Smooth muscle cell (in vitro differentiated cells): ENCODE measurements around the gene FRMD4A. TPM values are rescaled to one million over a fixed set of nuclear protein-coding genes. Genes with fewer than 3 reads are reported as not detected.

Experiments used
- DNase-seq: peaks from one replicate; lab custom pipeline; 2025; ENCODE audit not compliant: unreplicated experiment; lab: John Stamatoyannopoulos, UW
- H2AFZ ChIP-seq: fragments of 200-600 bp; sonication (generic); 2 replicates; pipeline ENCODE4 v1.6.0; 2016; ENCODE audit warnings: antibody characterized with exemption, low read depth, mild to moderate bottlenecking
- H3F3A ChIP-seq: fragments of 200-600 bp; sonication (generic); 2 replicates; pipeline ENCODE4 v1.6.0; 2017; ENCODE audit warnings: antibody characterized with exemption, low read depth
- H3K27ac ChIP-seq: fragments of 200-600 bp; sonication (generic); 2 replicates; pipeline ENCODE4 v1.5.1; 2016; ENCODE audit warnings: low read depth, mild to moderate bottlenecking
- H3K27me3 ChIP-seq: fragments of 200-600 bp; sonication (generic); 2 replicates; pipeline ENCODE4 v1.6.1; 2016; ENCODE audit warnings: low read depth, mild to moderate bottlenecking
- H3K36me3 ChIP-seq: fragments of 200-600 bp; sonication (generic); 2 replicates; pipeline ENCODE4 v1.5.1; 2016; ENCODE audit warnings: low read depth
- H3K4me1 ChIP-seq: fragments of 200-600 bp; sonication (generic); 2 replicates; pipeline ENCODE4 v1.5.1; 2016; ENCODE audit warnings: low read depth
- H3K4me2 ChIP-seq: fragments of 200-600 bp; sonication (generic); 2 replicates; pipeline ENCODE4 v1.6.0; 2016; ENCODE audit warnings: mild to moderate bottlenecking
- H3K4me3 ChIP-seq: fragments of 200-600 bp; sonication (generic); 2 replicates; pipeline ENCODE4 v1.5.1; 2016; ENCODE audit warnings: mild to moderate bottlenecking
- H3K79me2 ChIP-seq: fragments of 200-600 bp; sonication (generic); 2 replicates; pipeline ENCODE4 v1.6.0; 2016; ENCODE audit warnings: low read depth, mild to moderate bottlenecking
- H3K9ac ChIP-seq: fragments of 200-600 bp; sonication (generic); 2 replicates; pipeline ENCODE4 v1.6.0; 2016; ENCODE audit warnings: low read depth
- H3K9me3 ChIP-seq: fragments of 200-600 bp; sonication (generic); replicated peaks from 2 replicates; pipeline ENCODE4 v1.5.1; 2016; ENCODE audit warnings: low read depth
- H4K20me1 ChIP-seq: fragments of 200-600 bp; sonication (generic); 2 replicates; pipeline ENCODE4 v1.6.0; 2016; ENCODE audit warnings: low read depth
- WGBS: methylation state at CpG from one replicate; pipeline ENCODE4 v1.1.7; 2016; ENCODE audit warnings: low lambda C conversion rate; 5-methylcytosine and 5-hydroxymethylcytosine counted together
- polyA plus RNA-seq: library from polyadenylated mRNA; unstranded; fragments of >200 nt; fragmentation: Nextera tagmentation; extraction: Ambion mirVana; gene quantifications from 2 replicates; pipeline ENCODE4 v1.2.1, GENCODE V29; 2016
- total RNA-seq: library from RNA; depleted of rRNA; stranded (reverse); fragments of >200 nt; gene quantifications from 2 replicates; pipeline ENCODE4 v1.2.3, GENCODE V29; 2014
- TF ChIP-seq, protein P1 (sequence below): fragments of 200-600 bp; sonication (generic); IDR thresholded peaks from 2 replicates; pipeline ENCODE4 v1.5.1; 2017; ENCODE audit warnings: borderline replicate concordance, mild to moderate bottlenecking, antibody characterized with exemption; ENCODE audit not compliant: insufficient read depth, poor library complexity, severe bottlenecking

Gene FRMD4A
- total and polyA plus RNA-seq, 2 experiments from 2014 or later, result 3.0 to 5.4 TPM

DNA sequence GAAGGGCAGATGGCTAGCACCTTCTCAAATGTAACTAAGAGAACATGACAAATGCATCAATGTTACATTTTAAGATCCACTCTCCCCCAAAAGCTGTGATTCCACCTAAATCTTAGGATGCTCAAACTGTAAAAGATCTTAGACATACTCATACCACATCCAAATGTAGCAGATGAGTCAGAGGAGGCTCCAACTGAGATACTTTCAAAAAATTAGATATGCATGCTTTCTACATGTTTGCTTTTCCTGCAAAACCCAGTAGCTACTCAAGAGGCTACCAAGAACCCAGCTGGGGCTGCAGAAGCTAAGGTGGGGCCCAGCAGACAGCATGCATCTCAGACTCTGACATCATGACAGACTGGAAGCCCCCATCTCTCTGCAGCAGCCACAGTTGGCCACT lies 31.4 kb upstream of the FRMD4A start:
- H3K27me3 ChIP-seq, result no peaks in the 10 kb centered on the region
- no peak overlapping the region for H3K27ac ChIP-seq
- no peaks in the 10 kb centered on the region for H4K20me1 ChIP-seq
- no peaks in the 10 kb centered on the region for H3F3A ChIP-seq
- H3K79me2 ChIP-seq, result no peaks in the 10 kb centered on the region
- TF ChIP-seq, protein P1, sequence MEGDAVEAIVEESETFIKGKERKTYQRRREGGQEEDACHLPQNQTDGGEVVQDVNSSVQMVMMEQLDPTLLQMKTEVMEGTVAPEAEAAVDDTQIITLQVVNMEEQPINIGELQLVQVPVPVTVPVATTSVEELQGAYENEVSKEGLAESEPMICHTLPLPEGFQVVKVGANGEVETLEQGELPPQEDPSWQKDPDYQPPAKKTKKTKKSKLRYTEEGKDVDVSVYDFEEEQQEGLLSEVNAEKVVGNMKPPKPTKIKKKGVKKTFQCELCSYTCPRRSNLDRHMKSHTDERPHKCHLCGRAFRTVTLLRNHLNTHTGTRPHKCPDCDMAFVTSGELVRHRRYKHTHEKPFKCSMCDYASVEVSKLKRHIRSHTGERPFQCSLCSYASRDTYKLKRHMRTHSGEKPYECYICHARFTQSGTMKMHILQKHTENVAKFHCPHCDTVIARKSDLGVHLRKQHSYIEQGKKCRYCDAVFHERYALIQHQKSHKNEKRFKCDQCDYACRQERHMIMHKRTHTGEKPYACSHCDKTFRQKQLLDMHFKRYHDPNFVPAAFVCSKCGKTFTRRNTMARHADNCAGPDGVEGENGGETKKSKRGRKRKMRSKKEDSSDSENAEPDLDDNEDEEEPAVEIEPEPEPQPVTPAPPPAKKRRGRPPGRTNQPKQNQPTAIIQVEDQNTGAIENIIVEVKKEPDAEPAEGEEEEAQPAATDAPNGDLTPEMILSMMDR, result no peak
- no peaks in the 10 kb centered on the region for H3K36me3 ChIP-seq
- H3K9ac ChIP-seq, result no peak overlapping the region
- no peaks in the 10 kb centered on the region for H3K4me1 ChIP-seq
- no peak overlapping the region for H2AFZ ChIP-seq
- H3K4me2 ChIP-seq, result no peak overlapping the region
- no peak for DNase-seq
- H3K4me3 ChIP-seq, result no peak overlapping the region
- H3K9me3 ChIP-seq, result no peaks in the 10 kb centered on the region

DNA sequence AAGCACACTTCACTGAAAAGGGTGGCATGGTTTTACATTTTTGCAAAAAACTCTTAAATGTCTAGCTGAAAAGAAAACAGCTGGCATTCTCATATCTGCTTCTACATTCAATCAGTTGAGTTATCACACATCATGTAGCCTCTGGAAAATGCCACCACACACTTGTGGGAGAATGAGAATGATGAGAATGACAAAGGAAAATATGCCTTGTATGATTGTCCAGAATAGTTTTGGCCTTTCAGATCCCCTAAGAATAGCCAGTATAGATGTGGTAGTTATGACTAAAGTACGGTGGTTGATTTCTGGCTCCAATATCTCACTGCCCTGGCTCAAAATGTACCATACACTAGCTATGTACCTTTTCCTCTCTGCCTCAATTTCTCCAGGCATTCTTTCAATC lies 30.2 kb upstream of the FRMD4A start:
- H3K4me1 ChIP-seq, result no peaks in the 10 kb centered on the region
- H4K20me1 ChIP-seq, result no peaks in the 10 kb centered on the region
- H3K27ac ChIP-seq, result no peak overlapping the region
- no peak overlapping the region for H3K4me3 ChIP-seq
- H3K27me3 ChIP-seq, result no peaks in the 10 kb centered on the region
- no peaks in the 10 kb centered on the region for H3K79me2 ChIP-seq
- no peaks in the 10 kb centered on the region for H3F3A ChIP-seq
- no peak for DNase-seq
- no peak overlapping the region for H3K4me2 ChIP-seq
- H3K9me3 ChIP-seq, result no peaks in the 10 kb centered on the region
- TF ChIP-seq, protein P1, result no peak
- no peaks in the 10 kb centered on the region for H3K36me3 ChIP-seq
- WGBS, result 88% methylated on average over 1 of the region's 1 CpG
- H3K9ac ChIP-seq, result no peak overlapping the region
- no peak overlapping the region for H2AFZ ChIP-seq

DNA sequence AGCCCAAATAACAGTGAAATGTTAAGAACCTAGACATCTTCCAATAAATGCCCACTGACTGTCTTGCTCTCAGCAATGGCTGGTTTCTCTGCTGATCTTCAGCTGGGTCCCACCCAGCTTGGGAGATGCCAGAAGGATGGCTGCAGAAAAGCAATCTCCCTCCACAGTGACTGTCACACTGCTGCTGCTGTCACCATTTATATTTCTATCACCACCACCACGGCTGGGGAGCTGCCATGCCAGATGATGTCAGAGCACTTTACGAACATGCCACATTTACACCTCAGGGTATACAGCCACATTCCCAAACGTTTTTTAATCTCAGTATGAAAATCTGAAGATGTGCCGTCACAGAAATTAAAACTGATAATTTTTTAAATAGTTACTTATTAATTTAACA lies 29.8 kb upstream of the FRMD4A start:
- no peak overlapping the region for H2AFZ ChIP-seq
- H3K4me2 ChIP-seq, result no peak overlapping the region
- H3F3A ChIP-seq, result no peaks in the 10 kb centered on the region
- TF ChIP-seq, protein P1, result no peak
- no peaks in the 10 kb centered on the region for H3K4me1 ChIP-seq
- H3K4me3 ChIP-seq, result no peak overlapping the region
- WGBS, result 52% methylated on average over 4 of the region's 4 CpGs
- no peaks in the 10 kb centered on the region for H3K9me3 ChIP-seq
- no peaks in the 10 kb centered on the region for H3K27me3 ChIP-seq
- DNase-seq, result no peak
- H4K20me1 ChIP-seq, result no peaks in the 10 kb centered on the region
- no peak overlapping the region for H3K27ac ChIP-seq
- no peaks in the 10 kb centered on the region for H3K36me3 ChIP-seq
- no peaks in the 10 kb centered on the region for H3K79me2 ChIP-seq
- no peak overlapping the region for H3K9ac ChIP-seq

DNA sequence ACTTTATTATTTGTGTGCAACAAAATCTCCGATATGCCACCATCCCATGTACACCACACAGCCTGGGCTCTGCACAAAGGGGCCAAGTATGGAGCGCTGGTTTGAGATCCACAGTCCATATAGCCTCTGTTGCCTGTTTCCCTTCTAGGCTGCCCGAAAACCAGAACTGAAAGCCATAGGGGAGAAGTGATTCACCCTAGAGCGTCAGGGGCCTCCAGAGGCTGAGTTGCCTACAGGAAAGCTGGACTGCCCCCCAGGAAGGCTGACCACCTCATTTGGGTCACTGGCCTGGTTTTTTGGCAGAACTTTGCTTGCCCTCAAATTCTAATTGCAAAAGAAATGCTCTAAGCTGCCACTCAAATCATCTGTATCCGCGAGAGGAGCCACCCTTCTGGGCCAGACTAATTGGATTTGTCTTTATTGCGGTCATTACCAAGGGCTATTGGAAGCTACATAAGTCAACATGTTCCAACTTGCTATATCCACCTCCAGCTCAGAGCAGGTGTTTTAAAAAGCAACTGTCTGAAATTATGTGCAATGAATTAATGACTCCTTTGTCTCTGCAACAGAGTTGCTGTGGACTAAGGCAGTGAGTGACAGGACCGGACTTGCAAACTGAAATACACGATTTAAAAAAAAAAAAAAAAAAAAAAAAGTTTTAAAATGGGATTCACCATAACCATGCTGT lies 28.3 kb upstream of the FRMD4A start:
- no peak overlapping the region for H3K4me2 ChIP-seq
- no peaks in the 10 kb centered on the region for H3K4me1 ChIP-seq
- DNase-seq, result no peak
- TF ChIP-seq, protein P1, result no peak
- no peaks in the 10 kb centered on the region for H3K79me2 ChIP-seq
- no peaks in the 10 kb centered on the region for H3K36me3 ChIP-seq
- H3K27ac ChIP-seq, result no peak overlapping the region
- no peaks in the 10 kb centered on the region for H3F3A ChIP-seq
- no peak overlapping the region for H3K9ac ChIP-seq
- no peak overlapping the region for H2AFZ ChIP-seq
- H3K4me3 ChIP-seq, result no peak overlapping the region
- no peaks in the 10 kb centered on the region for H3K9me3 ChIP-seq
- WGBS, result 80% methylated on average over 9 of the region's 9 CpGs
- H3K27me3 ChIP-seq, result no peaks in the 10 kb centered on the region
- no peaks in the 10 kb centered on the region for H4K20me1 ChIP-seq
